Posterior vena cava (tissue), 2 donors: ENCODE data around the gene SOX30. TPM values are rescaled to one million over a fixed set of nuclear protein-coding genes. Genes with fewer than 3 reads are reported as not detected.
"Not testable (repeated sequence)": the region's sequence is repeated elsewhere in the genome, so short reads cannot be mapped to it uniquely, and the experiment has no call there.

ENCODE experiments used
- DNase-seq: peaks from one replicate; pipeline ENCODE4 v3.0.0-alpha.2; 2020; ENCODE audit warnings: low spot score
- intact Hi-C, 2 donors: fragments of 100-400 bp; cut with DNase I; formaldehyde crosslinking; loops; one replicate each; pipeline versions ENCODE4 v1.14.1 to v1.14.2; 2022 to 2023
- long read RNA-seq, 2 donors: library from polyadenylated mRNA; unstranded; transcript quantifications; one replicate each; pipeline ENCODE4 v2.0.0, GENCODE V29; 2020 to 2021
- total RNA-seq, 2 donors: library from RNA; stranded (reverse); fragmentation: NEBNext Ultra II Directional; extraction: Animal tissue kit (Norgen Biotek cat#: 25700); gene quantifications; one replicate each; pipeline ENCODE4 v1.2.1, GENCODE V29; 2021
- donor health status: DM: yes; HTN: yes; CAD: no.
- donor health status: DM: yes; HTN: yes; CAD: no.

The SOX30 gene
- under 1 TPM; 0.23 to 0.29 TPM for total RNA-seq
- long read RNA-seq, donor 1, partial matches to known transcripts: 0 of 2 reads
- long read RNA-seq, donor 1, other reads (novel, unspliced or antisense): 2 of 2 reads
- long read RNA-seq, donor 2: 0 reads

- no peak for DNase-seq
- intact Hi-C loops: no loop called here
Observed at GRCh38 chr5:157652377-157652692, at the start of gene SOX30. TSS of gene SOX30 (minus strand) at chr5:157652438. CDS start at chr5:157652078, 360 bp downstream.

GRCh38 chr5:157698674-157699073 is 46.4 kb upstream of the SOX30 start:
- DNase-seq, intact Hi-C loops: not testable (repeated sequence)

- intact Hi-C loops, DNase-seq: not testable (repeated sequence)
Observed at GRCh38 chr5:157696154-157696553, 43.9 kb upstream of the SOX30 start.

GRCh38 chr5:157693816-157694215 is 41.6 kb upstream of the SOX30 start:
- DNase-seq: not testable (repeated sequence)
- intact Hi-C loops: loop anchor here in 1 of 2 donors (5.0 kb wide), 1 partner anchor 412 kb away; no protein-coding TSS in a partner anchor

- intact Hi-C loops: loop anchor here in 1 of 2 donors (5.0 kb wide), 1 partner anchor 409 kb away; no protein-coding TSS in a partner anchor
- DNase-seq: no peak
Observed at GRCh38 chr5:157690690-157691433, 38.6 kb upstream of the SOX30 start.

- DNase-seq: no peak
- intact Hi-C loops: loop anchor here in 1 of 2 donors (5.0 kb wide), 1 partner anchor 408 kb away; no protein-coding TSS in a partner anchor
Observed at GRCh38 chr5:157689942-157690689, 37.9 kb upstream of the SOX30 start.

- DNase-seq: no peak
- intact Hi-C loops: no loop called here
Observed at GRCh38 chr5:157687198-157687554, 34.9 kb upstream of the SOX30 start.

- intact Hi-C loops, DNase-seq: not testable (repeated sequence)
Observed at GRCh38 chr5:157686276-157687197, 34.3 kb upstream of the SOX30 start.

GRCh38 chr5:157682257-157682656 is 30.0 kb upstream of the SOX30 start:
- intact Hi-C loops: loop anchor here in 1 of 2 donors (2.0 kb wide), 1 partner anchor 25 kb away; no protein-coding TSS in a partner anchor

GRCh38 chr5:157681048-157681447 is 28.8 kb upstream of the SOX30 start:
- intact Hi-C loops: no loop called here
- no peak for DNase-seq

More at GRCh38 chr5:157682257-157682656, 30.0 kb upstream of the SOX30 start:
- DNase-seq: no peak

GRCh38 chr5:157680239-157680638 is 28.0 kb upstream of the SOX30 start:
- DNase-seq: no peak
- intact Hi-C loops: no loop called here

- intact Hi-C loops: no loop called here
Observed at GRCh38 chr5:157679801-157680200, 27.6 kb upstream of the SOX30 start.

GRCh38 chr5:157677931-157678330 is 25.7 kb upstream of the SOX30 start:
- intact Hi-C loops: no loop called here
- DNase-seq: no peak

More at GRCh38 chr5:157679801-157680200, 27.6 kb upstream of the SOX30 start:
- DNase-seq: no peak

GRCh38 chr5:157674351-157674750 is 22.1 kb upstream of the SOX30 start:
- intact Hi-C loops, DNase-seq: not testable (repeated sequence)

GRCh38 chr5:157672976-157673375 is 20.7 kb upstream of the SOX30 start:
- no peak for DNase-seq
- intact Hi-C loops: no loop called here

GRCh38 chr5:157671592-157672330 is 19.5 kb upstream of the SOX30 start:
- no peak for DNase-seq
- intact Hi-C loops: no loop called here

- intact Hi-C loops: no loop called here
- peak; percentile 88 for DNase-seq
Observed at GRCh38 chr5:157670662-157671591, 18.7 kb upstream of the SOX30 start, which contains the start of gene C5orf52. TSS of gene C5orf52 (plus strand) at chr5:157671533. CDS start at chr5:157671615, 82 bp downstream.
